ENCODE results near the gene ZNF496.

Gene ZNF496

DNA sequence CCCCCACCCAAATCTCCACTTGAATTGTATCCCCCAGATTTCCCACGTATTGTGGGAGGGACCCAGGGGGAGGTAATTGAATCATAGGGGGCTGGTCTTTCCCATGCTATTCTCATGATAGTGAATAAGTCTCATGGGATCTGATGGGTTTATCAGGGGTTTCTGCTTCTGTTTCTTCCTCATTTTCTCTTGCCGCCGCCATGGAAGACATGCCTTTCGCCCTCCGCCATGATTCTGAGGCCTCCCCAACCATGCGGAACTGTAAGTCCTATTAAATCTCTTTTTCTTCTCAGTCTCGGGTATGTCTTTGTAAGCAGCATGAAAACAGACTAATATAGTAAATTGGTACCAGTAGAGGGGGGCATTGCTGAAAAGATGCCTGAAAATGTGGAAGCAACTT, 33.4 kb upstream of the ZNF496 start:
- TF ChIP-seq TAF1 (IDR thresholded peaks at IDR 0.05; ENCODE audit: borderline replicate concordance, insufficient read depth, low read length) (no peak), POLR2AphosphoS5 (IDR thresholded peaks at IDR 0.05; ENCODE audit: low read depth, low read length) (no peak), FOXP2 (optimal IDR thresholded peaks at IDR 0.05; ENCODE audit: borderline replicate concordance, extremely low read depth, extremely low read length, insufficient read depth) (no peak), REST (IDR thresholded peaks at IDR 0.05; ENCODE audit: insufficient read depth in 1 of 2, low read depth in 2 of 2, low read length in 2 of 2) (no peak), SIN3A (IDR thresholded peaks at IDR 0.05; ENCODE audit: borderline replicate concordance, insufficient read depth, low read length) (no peak)

DNA sequence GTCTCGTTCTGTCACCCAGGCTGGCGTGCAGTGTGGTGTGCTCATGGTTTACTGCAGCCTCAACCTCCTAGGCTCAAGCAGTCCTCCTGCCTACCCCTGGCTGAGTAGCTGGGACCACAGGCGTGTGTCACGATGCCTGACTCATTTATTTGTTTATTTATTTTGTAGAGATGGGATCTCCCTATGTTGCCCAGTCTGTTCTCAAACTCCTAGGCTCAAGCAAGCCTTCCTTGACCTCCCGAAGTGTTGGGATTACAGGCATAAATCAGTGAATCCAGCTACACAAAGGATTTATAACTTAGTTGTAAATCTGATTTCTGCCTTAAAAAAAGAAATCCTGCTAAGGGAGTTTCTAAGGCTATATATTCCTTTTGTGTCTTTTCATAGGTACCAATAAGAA, 30.5 kb upstream of the ZNF496 start:
- no peak for TF ChIP-seq REST (IDR thresholded peaks at IDR 0.05; ENCODE audit: insufficient read depth in 1 of 2, low read depth in 2 of 2, low read length in 2 of 2)
- TF ChIP-seq SIN3A (IDR thresholded peaks at IDR 0.05; ENCODE audit: borderline replicate concordance, insufficient read depth, low read length), result no peak
- no peak for TF ChIP-seq TAF1 (IDR thresholded peaks at IDR 0.05; ENCODE audit: borderline replicate concordance, insufficient read depth, low read length)
- TF ChIP-seq POLR2AphosphoS5 (IDR thresholded peaks at IDR 0.05; ENCODE audit: low read depth, low read length), result no peak
- no peak for TF ChIP-seq FOXP2 (optimal IDR thresholded peaks at IDR 0.05; ENCODE audit: borderline replicate concordance, extremely low read depth, extremely low read length, insufficient read depth)

DNA sequence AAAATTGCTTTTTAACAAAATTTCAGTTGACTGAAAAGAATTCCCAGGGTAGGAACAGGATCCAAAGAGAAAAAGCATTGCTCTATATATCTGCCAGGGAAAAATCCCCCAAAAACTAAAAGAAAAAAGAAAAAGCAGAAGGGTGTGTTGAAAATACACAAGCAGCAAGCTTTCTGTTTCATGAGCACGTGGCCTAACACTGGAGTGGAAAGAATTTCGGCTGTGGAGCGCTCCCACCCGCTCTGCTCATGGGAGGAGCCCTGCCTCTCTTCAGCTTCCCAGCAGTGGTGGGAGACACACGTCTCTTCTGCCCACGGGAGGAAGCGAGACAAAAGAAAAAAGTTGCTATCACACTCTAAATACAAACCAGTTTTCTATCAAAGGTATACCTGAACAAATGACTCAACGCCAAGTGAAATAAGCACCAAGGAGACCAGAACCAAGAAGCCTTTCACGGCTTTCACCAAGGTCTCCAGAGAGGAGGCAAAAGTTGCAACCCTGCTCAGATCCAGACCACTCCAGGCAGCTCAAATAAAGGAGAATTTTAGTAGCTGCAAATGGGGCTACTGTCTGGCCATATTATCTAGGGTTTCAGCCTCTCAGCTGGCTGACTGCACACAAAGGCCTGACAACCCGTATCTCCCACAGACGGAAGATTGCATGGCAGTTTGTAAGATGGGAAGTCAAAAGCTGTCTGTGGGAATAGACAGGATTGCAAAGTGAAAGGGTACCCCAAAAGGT, 29.5 kb upstream of the ZNF496 start:
- TF ChIP-seq FOXP2 (optimal IDR thresholded peaks at IDR 0.05; ENCODE audit: borderline replicate concordance, extremely low read depth, extremely low read length, insufficient read depth), result no peak
- no peak for TF ChIP-seq SIN3A (IDR thresholded peaks at IDR 0.05; ENCODE audit: borderline replicate concordance, insufficient read depth, low read length)
- no peak for TF ChIP-seq TAF1 (IDR thresholded peaks at IDR 0.05; ENCODE audit: borderline replicate concordance, insufficient read depth, low read length)
- TF ChIP-seq POLR2AphosphoS5 (IDR thresholded peaks at IDR 0.05; ENCODE audit: low read depth, low read length), result no peak
- TF ChIP-seq REST (IDR thresholded peaks at IDR 0.05; ENCODE audit: insufficient read depth in 1 of 2, low read depth in 2 of 2, low read length in 2 of 2), result no peak

DNA sequence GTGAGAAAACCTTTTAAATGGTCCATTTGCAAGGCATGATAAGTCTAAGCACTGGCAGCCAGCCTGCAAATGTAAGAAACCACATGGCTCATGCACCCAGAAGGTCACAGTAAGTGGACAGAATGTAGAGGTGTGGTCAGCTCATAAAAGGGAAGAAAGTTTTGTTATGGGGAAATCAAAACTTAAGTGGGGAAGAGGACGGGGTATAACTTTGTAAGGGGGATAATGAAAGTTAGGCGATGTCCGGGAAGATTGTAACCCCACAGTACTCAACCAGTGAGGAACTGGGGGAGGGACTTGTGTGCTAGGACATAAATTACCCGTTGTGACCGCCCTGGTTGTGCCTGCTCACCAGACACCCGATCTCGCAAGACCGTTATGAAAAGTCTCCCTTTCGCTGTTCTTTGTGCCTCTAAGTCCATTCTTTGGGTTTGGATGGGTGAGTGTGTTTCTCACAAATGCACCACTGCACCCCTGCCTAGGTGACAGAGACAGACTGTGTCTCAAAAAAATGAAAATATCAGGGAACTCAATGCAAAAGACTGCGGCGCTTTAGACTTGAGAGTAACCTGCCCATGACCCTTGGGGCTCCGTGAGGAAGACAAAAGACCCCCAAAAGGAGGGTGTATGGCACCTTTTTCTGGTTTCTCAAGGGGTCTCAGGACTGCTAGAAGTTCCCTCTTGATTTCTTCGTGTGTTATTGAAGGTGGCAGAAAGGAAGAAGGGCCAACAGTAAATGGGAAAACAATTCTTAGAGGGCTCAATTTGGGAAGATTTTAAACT, 28.6 kb upstream of the ZNF496 start:
- no peak for TF ChIP-seq FOXP2 (optimal IDR thresholded peaks at IDR 0.05; ENCODE audit: borderline replicate concordance, extremely low read depth, extremely low read length, insufficient read depth)
- no peak for TF ChIP-seq POLR2AphosphoS5 (IDR thresholded peaks at IDR 0.05; ENCODE audit: low read depth, low read length)

GRCh38 chr1:247359559-247359958, 27.9 kb upstream of the ZNF496 start:
- no peak for TF ChIP-seq TAF1 (IDR thresholded peaks at IDR 0.05; ENCODE audit: borderline replicate concordance, insufficient read depth, low read length)
- no peak for TF ChIP-seq SIN3A (IDR thresholded peaks at IDR 0.05; ENCODE audit: borderline replicate concordance, insufficient read depth, low read length)
- TF ChIP-seq POLR2AphosphoS5 (IDR thresholded peaks at IDR 0.05; ENCODE audit: low read depth, low read length), result no peak
- no peak for TF ChIP-seq REST (IDR thresholded peaks at IDR 0.05; ENCODE audit: insufficient read depth in 1 of 2, low read depth in 2 of 2, low read length in 2 of 2)
- no peak for TF ChIP-seq FOXP2 (optimal IDR thresholded peaks at IDR 0.05; ENCODE audit: borderline replicate concordance, extremely low read depth, extremely low read length, insufficient read depth)
